Measurements from ENCODE around the gene PRRT1.

DNA sequence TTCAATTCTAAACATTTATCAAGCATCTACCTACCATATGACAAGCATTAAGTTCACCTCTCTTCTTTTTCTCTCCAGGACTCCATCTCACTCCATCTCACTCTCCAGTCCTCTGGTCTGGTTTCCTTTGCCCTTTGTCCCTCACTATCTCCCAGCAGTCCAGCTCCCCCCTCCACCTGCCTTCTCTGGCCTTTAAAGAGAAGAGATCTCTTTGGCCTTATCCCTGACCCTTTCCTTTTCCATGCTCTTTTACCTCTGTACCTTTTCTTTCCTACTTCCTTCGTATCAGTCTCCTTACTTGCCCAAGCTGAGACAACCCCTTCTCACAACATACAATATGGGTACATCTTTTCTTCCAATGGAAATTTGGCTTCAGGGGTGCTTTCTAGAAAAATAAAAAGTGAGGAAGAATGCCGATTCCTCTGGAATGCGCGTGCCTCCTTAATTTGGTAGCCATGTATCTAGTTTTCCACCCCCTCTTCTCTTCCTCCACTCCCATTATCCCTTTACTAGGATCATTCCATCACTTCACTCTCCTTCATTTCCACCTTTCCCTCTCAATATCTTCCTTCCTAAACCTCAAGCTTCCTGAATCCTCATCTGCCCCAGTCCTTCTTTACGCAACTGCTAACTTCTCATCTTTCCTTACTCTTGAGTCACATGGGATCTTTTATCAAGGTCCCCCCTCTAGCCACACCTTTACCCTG is 24.9 kb upstream of the PRRT1 start:
- TF ChIP-seq, protein P1, sequence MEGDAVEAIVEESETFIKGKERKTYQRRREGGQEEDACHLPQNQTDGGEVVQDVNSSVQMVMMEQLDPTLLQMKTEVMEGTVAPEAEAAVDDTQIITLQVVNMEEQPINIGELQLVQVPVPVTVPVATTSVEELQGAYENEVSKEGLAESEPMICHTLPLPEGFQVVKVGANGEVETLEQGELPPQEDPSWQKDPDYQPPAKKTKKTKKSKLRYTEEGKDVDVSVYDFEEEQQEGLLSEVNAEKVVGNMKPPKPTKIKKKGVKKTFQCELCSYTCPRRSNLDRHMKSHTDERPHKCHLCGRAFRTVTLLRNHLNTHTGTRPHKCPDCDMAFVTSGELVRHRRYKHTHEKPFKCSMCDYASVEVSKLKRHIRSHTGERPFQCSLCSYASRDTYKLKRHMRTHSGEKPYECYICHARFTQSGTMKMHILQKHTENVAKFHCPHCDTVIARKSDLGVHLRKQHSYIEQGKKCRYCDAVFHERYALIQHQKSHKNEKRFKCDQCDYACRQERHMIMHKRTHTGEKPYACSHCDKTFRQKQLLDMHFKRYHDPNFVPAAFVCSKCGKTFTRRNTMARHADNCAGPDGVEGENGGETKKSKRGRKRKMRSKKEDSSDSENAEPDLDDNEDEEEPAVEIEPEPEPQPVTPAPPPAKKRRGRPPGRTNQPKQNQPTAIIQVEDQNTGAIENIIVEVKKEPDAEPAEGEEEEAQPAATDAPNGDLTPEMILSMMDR (IDR thresholded peaks at IDR 0.05): no peak
- no peak for TF ChIP-seq POLR2A (IDR thresholded peaks at IDR 0.05)
